ENCODE measurements around the gene RHBDL1.
A peak's percentile ranks its signal among the peaks of the same experiment; 100 is the strongest.

Gene RHBDL1

DNA sequence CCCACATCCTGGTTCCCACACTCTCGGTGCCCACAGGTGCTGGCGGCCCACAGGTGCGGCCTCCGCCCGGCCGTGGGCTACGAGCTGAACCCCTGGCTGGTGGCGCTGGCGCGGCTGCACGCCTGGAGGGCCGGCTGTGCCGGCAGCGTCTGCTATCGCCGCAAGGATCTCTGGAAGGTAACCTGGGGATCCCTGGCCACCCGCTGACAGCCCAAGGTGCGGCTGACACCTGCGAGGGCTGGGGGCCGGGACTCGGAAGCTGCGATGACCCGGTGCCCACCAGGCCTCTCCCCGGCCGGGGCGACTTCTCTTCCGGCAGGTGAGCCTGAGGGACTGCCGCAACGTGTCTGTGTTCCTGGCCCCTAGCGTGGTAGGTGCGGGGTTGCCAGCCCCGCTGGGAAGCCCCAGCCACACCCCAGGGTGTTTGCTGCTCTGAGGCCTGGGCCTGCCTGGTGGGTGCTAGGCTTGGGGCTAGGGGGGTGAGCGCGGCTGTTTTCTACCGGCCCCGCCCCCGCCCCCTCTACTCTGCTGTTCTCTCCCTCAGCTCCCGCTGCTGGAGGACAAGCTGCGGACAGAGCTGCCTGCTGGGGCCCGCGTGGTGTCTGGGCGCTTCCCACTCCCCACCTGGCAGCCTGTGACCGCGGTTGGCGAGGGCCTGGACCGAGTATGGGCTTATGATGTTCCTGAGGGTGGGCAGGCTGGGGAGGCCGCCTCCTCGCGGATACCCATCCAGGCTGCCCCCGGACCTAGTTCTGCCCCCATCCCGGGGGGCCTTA lies 46.5 kb downstream of the RHBDL1 start:
- no peak for DNase-seq

DNA sequence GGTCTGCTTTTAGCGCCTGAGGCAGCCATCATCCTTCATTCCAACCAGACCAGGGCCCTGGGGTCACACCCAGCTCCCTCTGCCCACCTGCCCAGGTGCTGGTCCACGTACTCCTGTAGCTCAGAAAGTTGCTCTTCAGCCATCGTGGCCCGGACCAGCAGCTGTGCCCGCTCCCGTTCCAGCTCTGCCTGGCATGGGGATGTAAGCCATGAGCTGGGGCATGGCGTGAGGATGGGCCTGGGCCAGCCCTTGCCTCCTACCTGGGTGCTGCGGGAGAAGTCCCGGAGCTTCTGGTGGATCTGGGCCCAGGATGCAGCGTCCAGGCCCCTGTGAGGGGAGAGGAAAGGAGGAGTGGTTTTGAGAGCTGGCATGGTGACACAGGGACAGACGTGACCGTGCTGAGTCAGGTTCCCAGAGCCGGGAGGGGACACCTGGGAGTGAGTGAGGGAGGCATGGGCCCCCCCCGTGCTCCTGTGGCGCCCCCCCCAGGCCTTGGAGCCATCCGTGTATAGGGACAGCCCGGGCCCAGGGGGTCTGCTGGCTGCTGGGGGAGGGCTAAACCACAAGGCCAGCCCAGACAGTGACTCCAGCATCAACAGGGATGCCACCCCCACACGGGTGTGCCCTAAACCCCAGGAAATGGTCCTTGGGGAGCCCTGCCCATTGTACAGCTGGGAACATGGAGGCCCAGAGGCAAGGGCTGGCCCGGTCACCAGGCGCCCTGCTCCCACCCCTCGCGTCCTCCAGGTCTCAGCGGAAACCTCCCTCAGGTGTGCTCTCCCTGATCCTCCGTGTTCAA lies 47.6 kb downstream of the RHBDL1 start:
- no peak for DNase-seq

- no peak for DNase-seq
These were observed 48.2 kb downstream of the RHBDL1 start for GRCh38 chr16:723695-724094.

DNA sequence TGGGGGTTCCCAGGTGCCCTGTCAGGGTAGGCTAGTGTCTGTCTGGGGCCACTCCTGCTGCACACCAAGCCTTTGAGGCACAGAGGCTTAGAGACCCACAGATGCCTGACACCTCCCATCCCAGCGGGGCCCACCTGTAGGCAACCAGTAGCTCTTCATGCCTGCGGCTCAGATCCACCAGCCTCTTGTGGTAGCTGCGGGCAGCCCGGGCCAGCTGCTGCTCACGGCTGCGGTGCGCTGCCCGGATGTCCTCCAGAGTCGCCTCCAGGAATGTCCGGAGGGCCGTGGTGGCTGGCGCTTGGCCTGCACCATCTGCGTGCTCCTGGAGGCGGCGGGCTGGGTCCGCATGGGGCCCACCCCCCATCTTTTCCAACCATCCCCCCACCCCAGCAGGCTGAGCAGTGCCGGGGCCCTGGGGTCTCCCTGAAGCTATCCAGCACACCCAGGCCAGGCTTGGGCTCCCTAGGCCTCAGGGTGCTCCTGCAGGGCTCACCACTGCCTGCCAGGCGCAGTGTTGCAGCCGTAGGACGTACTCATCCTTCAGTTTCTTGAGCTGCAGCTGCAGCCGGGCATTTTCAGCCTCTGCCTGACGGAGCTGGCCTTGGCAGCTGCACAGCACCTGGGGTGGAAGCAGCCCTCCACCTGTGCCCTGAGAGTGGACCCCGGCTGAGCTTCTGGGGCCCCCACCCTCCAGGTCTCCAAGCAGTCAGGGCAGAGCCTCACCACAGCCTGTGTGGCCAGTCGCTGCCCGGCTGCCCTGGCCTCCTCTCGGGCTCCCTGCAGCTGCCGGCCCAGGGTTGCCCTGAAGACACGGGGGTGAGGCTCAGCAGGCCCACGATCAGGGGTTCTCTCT lies 48.9 kb downstream of the RHBDL1 start:
- no peak for DNase-seq

DNA sequence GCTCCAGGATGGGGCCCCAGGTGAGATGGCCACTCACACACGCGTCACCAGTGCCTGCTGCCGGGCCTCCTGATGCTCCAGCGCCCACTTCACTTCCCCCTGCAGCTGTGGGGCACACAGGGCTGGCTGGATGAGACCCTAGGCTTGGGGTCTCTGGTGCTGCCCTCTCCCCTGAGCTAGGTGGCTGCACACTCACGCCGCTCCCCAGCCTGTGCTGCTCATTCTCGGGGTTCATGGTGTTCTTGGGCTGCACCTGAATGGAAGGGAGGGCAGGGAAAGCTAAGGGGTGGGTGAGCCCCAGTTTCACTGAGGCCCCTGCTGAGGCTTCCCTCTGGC lies 49.5 kb downstream of the RHBDL1 start:
- no peak for DNase-seq

DNA sequence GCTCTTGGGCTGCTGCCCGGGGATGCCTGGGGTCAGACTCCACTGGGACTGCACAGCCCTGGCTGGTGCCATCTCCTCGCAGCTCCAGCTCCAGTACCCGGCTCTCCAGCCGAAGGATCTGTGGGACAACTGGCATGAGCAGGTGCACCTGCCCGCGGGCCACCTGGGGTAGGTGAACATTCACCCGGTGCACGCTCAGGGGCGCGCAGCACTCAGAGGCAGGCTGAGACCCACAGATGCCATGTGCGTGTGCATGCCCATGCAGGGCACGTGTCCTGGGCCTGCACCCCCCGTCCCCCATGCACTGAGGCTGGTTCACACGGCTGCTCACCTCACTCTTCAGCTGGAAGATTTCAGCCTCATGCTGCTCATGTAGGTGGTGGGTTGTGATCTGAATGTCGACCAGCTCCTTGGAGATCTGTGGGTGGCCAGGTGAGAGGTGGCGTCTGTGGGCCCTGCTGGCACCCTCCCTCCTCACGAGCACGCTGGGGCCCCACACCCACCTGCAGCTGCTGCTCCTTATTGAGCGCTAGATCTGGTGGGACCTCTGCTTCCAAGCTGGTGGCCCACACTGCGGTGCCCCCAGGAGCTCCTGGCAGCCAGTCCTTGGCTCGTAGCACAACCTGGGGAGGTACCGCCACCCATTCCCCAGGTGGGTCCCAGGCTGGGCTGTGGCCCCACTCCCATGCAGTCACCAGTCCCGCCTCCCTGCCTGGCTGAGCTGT lies 50.2 kb downstream of the RHBDL1 start:
- no peak for DNase-seq

GRCh38 chr16:726188-726437 lies 50.6 kb downstream of the RHBDL1 start:
- no peak for DNase-seq

GRCh38 chr16:726438-727290 lies 51.2 kb downstream of the RHBDL1 start, which contains the start of the genes CCDC78 and HAGHL:
Gene CCDC78 (minus strand): TSS chr16:726443. CDS start chr16:726367, 76 bp downstream.
Gene HAGHL (plus strand): TSS chr16:727106. CDS start chr16:727510, 404 bp downstream.
- peak; percentile 16 to 42 for DNase-seq

DNA sequence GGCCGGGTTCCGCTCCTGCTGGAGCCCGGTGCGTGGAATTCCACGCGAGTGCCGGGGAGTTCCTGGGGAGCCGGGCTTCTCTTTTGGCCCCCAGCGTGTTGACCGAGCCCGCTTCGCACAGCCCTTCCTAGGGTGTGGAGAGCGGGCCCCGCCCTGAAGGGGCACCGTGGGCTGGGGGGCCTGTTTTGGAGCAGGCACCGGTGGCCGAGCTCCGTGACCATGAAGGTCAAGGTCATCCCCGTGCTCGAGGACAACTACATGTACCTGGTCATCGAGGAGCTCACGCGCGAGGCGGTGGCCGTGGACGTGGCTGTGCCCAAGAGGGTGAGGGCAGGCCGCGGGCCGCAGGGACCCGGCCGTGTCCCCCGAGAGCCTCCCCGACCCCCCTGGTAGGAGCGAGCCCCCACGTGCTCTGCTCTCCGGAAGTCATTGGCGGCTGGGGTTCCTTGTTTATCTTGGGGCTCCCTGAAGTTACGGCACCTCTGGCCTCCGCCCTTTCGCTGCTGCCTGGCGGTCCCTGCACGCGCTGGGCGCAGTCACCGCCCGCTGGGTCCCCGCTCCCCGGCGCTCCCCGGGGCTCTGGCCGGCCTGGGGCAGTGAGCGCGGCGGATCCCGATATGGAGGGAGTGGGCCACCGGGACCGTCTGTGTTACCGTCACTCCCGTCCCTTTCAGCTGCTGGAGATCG lies 52.0 kb downstream of the RHBDL1 start:
- DNase-seq: peak; percentile 31 to 55
